Measurements from ENCODE around the gene FRMD4A.

- no peak for TF ChIP-seq CTCF (conservative IDR thresholded peaks at IDR 0.05; ENCODE audit: low read depth, low read length)
- TF ChIP-seq CEBPB (IDR thresholded peaks at IDR 0.05; ENCODE audit: low read depth, low read length), result no peak
- no peak for TF ChIP-seq MXI1 (IDR thresholded peaks at IDR 0.05; ENCODE audit: borderline replicate concordance, low read depth, low read length)
These were observed 332.4 kb downstream of the FRMD4A start for GRCh38 chr10:13998163-13998835.

All from IMR-90 (cell line).